Epithelial cell of proximal tubule (primary cell): ENCODE measurements around the gene CALHM2. TPM values are rescaled to one million over a fixed set of nuclear protein-coding genes. Genes with fewer than 3 reads are reported as not detected.

Experiments
- DNase-seq: peaks from one replicate; pipeline ENCODE4 v3.0.0-alpha.2; 2011; ENCODE audit warnings: low read depth
- H3K4me3 ChIP-seq: 2 replicates; pipeline ENCODE4 v1.5.1; 2011; ENCODE audit warnings: low read depth, mild to moderate bottlenecking, low read length
- CTCF ChIP-seq: conservative IDR thresholded peaks from 2 replicates; pipeline ENCODE4 v1.5.1; 2012; ENCODE audit warnings: low read depth, mild to moderate bottlenecking, low read length
- total RNA-seq: library from RNA; depleted of rRNA; stranded (reverse); fragments of >200 nt; gene quantifications from 2 replicates; pipeline ENCODE4 v1.2.3, GENCODE V29; 2015

Gene CALHM2
- total RNA-seq, 1 donor from 2014 or later: 4.7 TPM

DNA sequence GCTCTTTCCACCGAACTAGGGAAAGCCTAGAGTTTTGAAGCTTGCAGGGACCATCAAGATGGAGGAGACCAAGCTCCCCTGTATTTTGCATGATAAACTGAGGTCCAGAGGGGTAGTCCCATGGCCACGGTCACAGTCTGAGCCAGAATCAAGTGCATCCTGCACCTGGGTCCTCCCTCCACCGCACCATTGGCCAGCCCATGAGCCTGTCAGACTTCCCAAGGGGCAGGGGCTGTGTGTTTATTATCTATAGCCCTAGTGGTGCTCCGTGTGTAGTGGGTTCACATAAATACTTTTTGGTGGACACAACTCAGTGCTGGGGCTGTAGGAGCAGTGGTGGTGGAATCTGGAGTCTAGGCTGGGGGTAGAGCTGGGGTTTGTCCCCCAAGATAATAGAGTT lies 23.3 kb upstream of the CALHM2 start:
- no peak for TF ChIP-seq CTCF
- H3K4me3 ChIP-seq: no peak overlapping the region
- no peak for DNase-seq

DNA sequence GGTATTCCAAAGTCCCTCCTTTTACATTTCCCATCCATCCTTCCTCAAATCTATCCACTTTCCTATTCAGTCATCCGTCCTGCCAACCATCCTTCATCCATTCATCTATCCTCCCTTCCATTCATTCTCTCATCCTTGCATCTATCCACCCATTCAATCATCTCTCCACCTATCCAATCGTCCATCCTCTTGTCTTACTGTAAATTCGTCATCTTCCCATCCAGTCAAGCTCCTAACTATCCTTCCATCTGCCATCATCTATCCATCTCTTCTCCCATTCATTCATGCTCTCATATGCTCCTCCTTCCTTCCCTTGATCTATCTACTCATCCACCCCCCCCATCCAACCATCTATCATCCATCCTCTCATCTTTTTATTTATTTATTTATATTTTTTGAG lies 21.9 kb upstream of the CALHM2 start:
- TF ChIP-seq CTCF: no peak
- no peak overlapping the region for H3K4me3 ChIP-seq
- no peak for DNase-seq

GRCh38 chr10:103473261-103473671 lies 21.1 kb upstream of the CALHM2 start:
- no peak for TF ChIP-seq CTCF
- DNase-seq: no peak
- H3K4me3 ChIP-seq: no peak overlapping the region

DNA sequence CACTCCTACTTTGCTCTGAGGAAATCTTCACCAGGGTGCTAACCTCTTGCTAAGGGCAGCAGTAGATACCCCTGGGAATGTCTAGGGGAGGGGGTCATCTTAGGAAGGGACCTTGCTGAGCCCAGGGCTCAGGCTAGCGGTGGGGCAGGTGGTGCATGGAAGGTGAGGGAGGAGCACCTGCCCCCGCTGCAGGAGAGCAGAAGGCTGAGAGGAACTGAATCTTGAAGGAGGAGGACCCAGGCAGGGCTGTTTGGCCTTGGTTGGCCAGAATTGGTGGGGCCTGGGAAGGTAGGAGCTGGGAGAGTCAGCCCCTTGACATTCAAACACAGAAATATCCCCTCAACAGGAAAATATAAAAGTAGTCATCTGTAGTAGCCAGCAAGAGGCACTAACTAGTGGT lies 19.8 kb upstream of the CALHM2 start:
- no peak overlapping the region for H3K4me3 ChIP-seq
- TF ChIP-seq CTCF: no peak
- DNase-seq: no peak

DNA sequence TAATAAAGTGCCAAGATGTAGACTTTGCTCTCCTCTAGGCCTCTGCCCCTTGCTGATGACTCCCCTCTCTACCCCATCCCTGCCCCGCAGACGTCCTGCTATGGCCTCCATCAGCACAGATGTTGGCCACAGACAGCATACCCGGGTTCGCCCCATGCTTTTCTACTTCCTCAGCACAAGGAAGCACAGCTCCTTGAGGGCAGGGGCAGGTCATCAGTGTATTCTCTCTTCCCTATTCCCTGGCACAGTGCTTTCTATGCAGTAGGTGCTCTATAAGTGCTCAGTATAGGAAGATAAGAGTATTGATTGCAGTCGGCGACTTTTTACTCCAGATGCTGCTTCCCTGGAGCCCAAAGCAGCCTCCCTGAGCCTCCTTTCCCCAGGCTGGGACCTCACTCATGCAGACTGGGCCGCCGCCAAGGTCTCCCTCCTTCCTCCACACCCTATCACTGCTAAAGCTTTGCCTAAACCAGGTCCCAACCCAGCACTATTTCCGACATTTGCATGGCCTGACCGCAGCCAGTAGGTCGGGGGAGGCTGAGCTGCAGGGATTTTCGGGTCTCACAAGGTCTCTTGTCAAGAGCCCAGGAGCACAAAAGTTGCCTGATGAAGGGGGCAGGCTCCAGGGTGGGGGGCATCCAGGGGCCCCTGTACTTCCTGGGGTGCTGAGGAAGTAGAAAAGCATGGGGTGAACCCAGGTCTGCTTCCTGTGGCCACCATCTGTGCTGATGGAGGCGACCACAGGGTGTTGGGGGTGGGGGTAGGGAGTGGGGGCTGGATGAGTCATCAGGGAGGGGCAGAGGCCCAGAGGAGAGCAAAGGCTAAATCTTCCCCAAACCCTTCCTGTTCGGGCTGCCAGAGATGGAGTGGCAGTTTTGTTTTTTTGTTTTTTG lies 18.8 kb upstream of the CALHM2 start:
- DNase-seq: no peak
- no peak overlapping the region for H3K4me3 ChIP-seq
- no peak for TF ChIP-seq CTCF

- H3K4me3 ChIP-seq: no peak overlapping the region
- no peak for DNase-seq
- no peak for TF ChIP-seq CTCF
Measured at GRCh38 chr10:103469201-103469600, 17.0 kb upstream of the CALHM2 start.

GRCh38 chr10:103467406-103467805 lies 15.2 kb upstream of the CALHM2 start:
- no peak for TF ChIP-seq CTCF
- no peak for DNase-seq

More at GRCh38 chr10:103467406-103467805, 15.2 kb upstream of the CALHM2 start:
- H3K4me3 ChIP-seq: no peak overlapping the region
